GM10248 (cell line): ENCODE results near the gene GOLGA8B.
"Not testable (repeated sequence)": the region's sequence is repeated elsewhere in the genome, so short reads cannot be mapped to it uniquely, and the experiment has no call there.

ENCODE experiments used
- CTCF ChIA-PET: fragments of 300-600 bp; sonication (Branson Sonifier 250); formaldehyde crosslinking; extraction: SDS; loops from one replicate; lab custom pipeline; 2021; ENCODE audit warnings: antibody characterized with exemption; lab: Yijun Ruan, JAX
- POLR2A ChIA-PET: fragments of 350-650 bp; sonication (Branson Sonifier 250); formaldehyde crosslinking; extraction: SDS; loops from one replicate; lab custom pipeline; 2020; ENCODE audit warnings: antibody characterized with exemption; lab: Yijun Ruan, JAX
- DNase-seq: peaks from one replicate; pipeline ENCODE4 v3.0.0; 2012; ENCODE audit errors: extremely low spot score
- TF ChIP-seq, protein P1 (sequence below): IDR thresholded peaks from 2 replicates; pipeline ENCODE4 v1.5.1; 2012; ENCODE audit warnings: mild to moderate bottlenecking, low read depth; ENCODE audit errors: extremely low read depth, missing control alignments, control extremely low read depth

The GOLGA8B gene

DNA sequence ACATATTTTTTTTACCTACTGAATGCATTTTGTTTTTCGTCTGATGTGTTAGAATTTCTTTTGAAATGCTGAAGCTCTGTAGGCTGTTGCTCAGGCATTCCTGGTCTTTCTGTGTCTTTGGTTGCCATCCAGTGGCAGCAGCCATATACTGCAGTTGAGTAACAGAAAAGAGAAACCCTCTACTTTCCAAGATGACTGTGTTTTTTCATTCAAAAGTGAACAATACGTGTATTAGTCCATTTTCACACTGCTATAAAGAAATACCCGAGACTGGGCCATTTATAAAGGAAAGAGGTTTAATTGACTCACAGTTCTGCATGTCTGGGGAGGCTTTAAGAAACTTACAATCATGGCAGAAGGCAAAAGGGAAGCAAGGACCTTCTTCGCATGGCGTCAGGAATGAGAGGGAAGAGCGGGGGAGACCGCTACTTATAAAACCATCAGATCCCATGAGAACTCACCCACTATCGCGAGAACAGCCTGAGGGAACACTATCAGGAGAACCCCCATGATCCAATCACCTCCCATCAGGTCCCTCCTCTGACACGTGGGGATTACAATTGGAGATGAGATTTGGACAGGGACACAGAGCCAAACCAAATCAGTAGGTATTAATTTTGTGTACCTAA, 4.7 kb upstream of the GOLGA8B start:
- CTCF ChIA-PET: interaction anchor here (0.7 to 1.7 kb wide), 18 partner anchors 8 to 525 kb away, joined by 3 to 8 read pairs (median 4); partner anchors contain the start of genes KATNBL1, NOP10 and NUTM1
- POLR2A ChIA-PET: no interaction called here
- TF ChIP-seq, protein P1, sequence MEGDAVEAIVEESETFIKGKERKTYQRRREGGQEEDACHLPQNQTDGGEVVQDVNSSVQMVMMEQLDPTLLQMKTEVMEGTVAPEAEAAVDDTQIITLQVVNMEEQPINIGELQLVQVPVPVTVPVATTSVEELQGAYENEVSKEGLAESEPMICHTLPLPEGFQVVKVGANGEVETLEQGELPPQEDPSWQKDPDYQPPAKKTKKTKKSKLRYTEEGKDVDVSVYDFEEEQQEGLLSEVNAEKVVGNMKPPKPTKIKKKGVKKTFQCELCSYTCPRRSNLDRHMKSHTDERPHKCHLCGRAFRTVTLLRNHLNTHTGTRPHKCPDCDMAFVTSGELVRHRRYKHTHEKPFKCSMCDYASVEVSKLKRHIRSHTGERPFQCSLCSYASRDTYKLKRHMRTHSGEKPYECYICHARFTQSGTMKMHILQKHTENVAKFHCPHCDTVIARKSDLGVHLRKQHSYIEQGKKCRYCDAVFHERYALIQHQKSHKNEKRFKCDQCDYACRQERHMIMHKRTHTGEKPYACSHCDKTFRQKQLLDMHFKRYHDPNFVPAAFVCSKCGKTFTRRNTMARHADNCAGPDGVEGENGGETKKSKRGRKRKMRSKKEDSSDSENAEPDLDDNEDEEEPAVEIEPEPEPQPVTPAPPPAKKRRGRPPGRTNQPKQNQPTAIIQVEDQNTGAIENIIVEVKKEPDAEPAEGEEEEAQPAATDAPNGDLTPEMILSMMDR: peak; percentile 87
- DNase-seq: peak; percentile 60

DNA sequence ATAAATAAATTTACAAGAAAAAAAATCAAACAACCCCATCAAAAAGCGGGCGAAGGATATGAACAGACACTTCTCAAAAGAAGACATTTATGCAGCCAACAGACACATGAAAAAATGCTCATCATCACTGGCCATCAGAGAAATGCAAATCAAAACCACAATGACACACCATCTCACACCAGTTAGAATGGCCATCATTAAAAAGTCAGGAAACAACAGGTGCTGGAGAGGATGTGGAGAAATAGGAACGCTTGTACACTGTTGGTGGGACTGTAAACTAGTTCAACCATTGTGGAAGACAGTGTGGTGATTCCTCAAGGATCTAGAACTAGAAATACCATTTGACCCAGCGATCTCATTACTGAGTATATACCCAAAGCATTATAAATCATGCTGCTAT, 2.5 kb upstream of the GOLGA8B start:
- POLR2A ChIA-PET, DNase-seq, CTCF ChIA-PET: not testable (repeated sequence)

DNA sequence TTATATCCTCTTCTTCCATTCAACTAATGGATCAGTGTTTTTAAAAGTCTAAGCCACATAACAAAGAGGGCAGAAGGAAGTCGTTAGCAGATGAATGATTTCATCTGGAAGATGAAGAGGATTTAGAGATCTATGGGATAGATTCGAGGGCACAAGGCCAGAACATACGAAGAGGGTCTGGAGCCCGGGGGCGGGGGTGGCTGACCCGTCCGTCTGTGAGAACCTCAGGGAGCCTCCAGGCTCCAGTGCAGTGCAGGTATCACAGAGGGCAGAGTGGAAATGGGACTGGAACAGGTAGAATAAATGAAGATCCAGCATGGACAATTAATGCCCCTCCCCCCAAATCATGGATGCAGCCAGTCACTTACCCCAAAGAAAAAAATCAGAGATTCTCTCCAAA, 1.5 kb upstream of the GOLGA8B start:
- CTCF ChIA-PET: interaction anchor here (1.4 kb wide), 1 partner anchor 343 kb away, joined by 3 read pairs; no protein-coding TSS in a partner anchor
- TF ChIP-seq, protein P1: no peak

DNA sequence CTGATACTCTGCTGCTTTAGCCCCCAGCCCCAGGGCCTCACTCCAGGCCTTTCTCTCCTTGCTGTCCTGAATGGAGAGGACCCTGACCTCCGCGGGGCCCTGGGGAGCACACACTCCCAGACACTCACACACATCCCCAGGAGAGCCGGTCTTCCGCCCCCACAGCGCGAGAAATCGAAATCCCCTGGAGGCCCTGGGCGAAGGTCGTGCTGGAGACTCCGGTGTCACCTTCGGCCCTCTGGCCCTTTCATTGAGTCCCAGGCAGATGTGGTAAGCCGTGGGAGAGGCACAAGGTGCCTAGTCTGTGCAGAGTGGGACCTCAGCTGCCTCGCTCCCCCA, 848 bp upstream of the GOLGA8B start:
- CTCF ChIA-PET: interaction anchor here (1.4 kb wide), 1 partner anchor 343 kb away, joined by 3 read pairs; no protein-coding TSS in a partner anchor
- no peak for DNase-seq
- POLR2A ChIA-PET: no interaction called here
- TF ChIP-seq, protein P1: no peak

More for the DNA sequence above, 1.5 kb upstream of the GOLGA8B start:
- no peak for DNase-seq
- POLR2A ChIA-PET: no interaction called here

DNA sequence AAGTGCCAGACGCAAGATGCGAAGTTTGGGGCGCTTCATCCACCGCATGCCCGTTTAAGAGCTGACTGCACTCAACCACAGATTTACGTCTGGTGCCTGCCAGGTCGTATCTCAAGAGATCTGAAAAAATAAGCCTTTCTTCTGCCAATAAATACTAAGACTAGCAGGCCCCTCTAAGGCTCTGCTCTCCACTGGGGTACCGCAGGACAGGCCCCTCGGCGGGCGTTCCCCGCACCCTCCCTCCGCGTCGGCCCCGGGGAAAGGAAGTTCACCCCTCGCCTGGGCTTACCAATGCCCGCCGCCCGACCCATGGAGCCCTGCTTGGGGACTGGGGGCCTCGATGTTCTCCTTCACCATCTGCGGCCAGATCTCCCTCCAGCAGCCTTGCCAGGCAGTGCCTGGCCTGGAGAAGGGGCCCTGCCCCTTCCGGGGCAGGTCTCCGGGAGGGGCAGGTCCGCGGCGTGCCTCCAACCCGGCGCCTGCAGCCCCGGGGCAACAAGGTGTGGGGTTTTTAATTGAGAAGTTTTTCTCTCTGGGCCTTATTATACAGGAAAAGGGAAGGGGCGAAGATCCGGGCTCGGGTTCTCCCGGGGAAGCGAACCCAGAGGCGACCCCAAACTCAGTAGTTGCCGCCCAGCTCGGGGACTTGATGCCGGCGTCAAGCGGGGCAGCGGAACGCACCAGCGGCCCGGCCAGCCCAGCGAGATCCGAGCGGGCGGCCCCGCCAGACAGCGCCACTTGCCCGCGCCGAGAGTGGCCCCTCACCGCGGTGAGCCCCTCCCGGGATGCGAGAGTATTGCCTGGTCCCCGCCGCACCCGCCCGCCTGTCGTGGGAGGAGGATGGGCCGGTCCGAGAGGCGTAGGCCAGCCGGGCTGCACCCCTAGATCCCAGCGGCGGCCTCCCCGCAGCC, 735 bp downstream of the GOLGA8B start:
- ChIA-PET CTCF (interaction anchor here (1.2 to 1.7 kb wide), 2 partner anchors 215 to 518 kb away, joined by 4 read pairs; partner anchors contain the start of gene LPCAT4), POLR2A (interaction anchor here (0.6 kb wide), 1 partner anchor 260 kb away, joined by 3 read pairs; no protein-coding TSS in a partner anchor)
- DNase-seq: peak; percentile 67
- TF ChIP-seq, protein P1: no peak

DNA sequence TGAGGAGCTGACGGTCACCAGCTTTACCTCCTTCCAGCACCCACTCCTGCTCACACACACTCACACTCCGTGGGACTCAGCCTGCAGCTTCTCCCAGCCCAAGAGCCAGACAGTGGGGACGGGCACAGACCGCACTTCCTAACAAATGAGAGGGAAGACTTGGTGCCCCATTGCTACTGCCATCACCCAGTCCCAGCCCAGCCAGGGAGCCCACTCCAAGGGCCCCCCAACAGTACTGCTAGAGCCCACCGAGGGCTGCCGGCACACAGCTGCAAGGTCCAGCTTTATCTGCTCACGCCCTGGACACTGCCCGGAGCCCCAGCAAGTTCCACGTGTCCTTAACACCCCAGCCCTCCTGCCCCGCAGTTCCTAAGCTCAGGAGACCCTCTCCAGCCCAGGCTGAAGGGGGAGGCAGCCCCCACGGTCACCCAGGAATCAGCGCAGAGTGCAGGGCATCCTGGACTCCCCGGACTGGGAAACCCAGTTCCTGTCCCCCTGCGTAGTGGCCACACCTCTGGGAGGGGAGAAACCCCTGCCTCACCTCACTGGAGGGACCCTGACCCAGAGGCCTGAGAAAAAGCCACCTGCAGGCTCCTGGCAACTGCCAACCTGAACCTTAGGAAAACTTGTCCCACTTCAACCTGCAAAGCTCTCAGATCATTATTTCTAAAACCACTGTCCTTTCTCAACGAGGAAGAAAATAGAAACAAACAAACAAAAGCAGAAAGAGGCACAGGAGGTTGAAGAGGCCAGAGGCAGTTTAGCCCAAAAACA, 1.6 kb downstream of the GOLGA8B start:
- CTCF ChIA-PET, POLR2A ChIA-PET: not testable (repeated sequence)

DNA sequence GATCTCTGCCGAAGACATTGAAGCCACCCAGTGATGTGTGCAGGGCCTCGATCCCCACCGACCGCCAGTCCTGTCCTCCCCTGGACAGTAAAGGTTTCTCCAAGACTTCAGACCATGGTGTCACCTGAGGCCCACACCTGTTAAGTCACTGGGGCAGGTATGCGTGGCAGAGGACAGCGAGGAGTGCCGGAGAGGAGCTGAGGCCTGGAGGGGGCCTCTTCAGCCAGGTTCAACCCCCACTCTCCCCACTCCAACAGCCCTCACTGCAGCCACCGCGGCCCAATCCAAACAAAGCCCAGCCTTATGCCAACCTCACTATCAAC, 2.4 kb downstream of the GOLGA8B start:
- CTCF ChIA-PET: no interaction called here
- no peak for DNase-seq
- TF ChIP-seq, protein P1: no peak
- POLR2A ChIA-PET: no interaction called here

More for the DNA sequence above, 1.6 kb downstream of the GOLGA8B start:
- DNase-seq: not testable (repeated sequence)

DNA sequence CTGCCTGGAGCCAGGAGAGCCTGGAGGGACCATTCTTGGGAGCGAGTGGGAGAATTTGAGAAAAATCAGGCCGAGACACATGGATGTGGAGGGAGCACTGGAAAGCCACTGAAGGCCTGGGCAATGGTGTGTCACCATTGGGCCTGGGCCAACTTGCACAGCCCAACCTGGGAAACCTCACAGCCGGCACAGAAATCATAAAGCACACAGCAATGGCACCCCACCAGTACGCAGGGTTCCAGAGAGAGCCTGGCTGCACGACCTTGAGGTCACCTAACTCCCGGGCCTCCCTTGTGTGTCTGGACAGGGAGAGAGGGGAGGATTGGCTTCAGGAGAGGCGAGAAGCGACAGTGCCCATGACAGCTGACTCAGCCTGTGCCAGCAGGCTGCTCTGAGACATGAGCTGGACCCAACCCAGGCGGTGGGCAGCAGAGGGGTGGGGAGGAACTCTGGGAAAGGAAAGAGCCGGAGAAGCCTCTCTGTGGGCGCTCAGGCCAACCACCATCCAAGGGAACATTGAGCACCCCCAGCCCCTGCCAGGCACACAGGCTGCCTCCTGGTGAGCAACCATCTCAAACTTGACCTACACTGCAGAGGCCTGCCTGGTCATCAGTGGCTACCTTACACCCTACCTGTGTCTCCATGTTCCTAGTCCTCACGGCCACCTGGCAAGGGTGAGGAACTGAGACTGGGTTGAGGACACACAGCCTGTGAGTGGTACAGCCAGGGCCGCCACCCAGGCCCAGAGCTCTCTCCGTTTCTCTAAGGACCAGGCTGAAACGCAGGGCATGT, 3.0 kb downstream of the GOLGA8B start:
- POLR2A ChIA-PET, DNase-seq, CTCF ChIA-PET: not testable (repeated sequence)
